ENCODE data around the gene NFATC3.

Gene NFATC3

GRCh38 chr16:68190081-68190480 is 104.9 kb downstream of the NFATC3 start:
- no peak for TF ChIP-seq POLR2A (IDR thresholded peaks at IDR 0.05; ENCODE audit: low read depth, low read length)
- FAIRE-seq: no peak
- DNase-seq (ENCODE audit: insufficient read length, low spot score): no peak

DNA sequence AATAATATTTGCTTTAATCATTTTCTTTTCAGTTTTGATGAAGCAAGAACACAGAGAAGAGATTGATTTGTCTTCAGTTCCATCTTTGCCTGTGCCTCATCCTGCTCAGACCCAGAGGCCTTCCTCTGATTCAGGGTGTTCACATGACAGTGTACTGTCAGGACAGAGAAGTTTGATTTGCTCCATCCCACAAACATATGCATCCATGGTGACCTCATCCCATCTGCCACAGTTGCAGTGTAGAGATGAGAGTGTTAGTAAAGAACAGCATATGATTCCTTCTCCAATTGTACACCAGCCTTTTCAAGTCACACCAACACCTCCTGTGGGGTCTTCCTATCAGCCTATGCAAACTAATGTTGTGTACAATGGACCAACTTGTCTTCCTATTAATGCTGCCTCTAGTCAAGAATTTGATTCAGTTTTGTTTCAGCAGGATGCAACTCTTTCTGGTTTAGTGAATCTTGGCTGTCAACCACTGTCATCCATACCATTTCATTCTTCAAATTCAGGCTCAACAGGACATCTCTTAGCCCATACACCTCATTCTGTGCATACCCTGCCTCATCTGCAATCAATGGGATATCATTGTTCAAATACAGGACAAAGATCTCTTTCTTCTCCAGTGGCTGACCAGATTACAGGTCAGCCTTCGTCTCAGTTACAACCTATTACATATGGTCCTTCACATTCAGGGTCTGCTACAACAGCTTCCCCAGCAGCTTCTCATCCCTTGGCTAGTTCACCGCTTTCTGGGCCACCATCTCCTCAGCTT is 105.8 kb downstream of the NFATC3 start:
- no peak for FAIRE-seq
- no peak for TF ChIP-seq POLR2A (IDR thresholded peaks at IDR 0.05; ENCODE audit: low read depth, low read length)
- DNase-seq (ENCODE audit: insufficient read length, low spot score): no peak

GRCh38 chr16:68194251-68194650 is 109.1 kb downstream of the NFATC3 start:
- DNase-seq (ENCODE audit: insufficient read length, low spot score) (no peak), FAIRE-seq (no peak)
- no peak for TF ChIP-seq POLR2A (IDR thresholded peaks at IDR 0.05; ENCODE audit: low read depth, low read length)

DNA sequence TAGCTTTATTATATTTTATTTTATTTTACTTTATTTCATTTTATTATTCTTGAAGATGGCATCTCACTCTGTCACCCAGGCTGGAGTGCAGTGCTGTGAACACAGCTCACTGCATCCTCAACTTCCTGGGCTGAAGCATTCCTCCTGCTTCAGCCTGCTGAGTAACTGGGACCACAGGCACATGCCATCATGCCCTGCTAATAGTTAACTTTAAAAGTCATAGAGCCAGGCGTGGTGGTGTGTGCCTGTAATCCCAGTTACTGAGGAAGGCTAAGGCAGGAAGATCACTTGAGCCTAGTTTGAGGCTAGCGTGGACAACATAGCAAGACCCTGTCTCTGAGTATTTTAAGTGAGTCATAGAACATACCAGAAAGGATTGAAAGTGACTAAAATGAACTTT is 112.1 kb downstream of the NFATC3 start:
- FAIRE-seq: no peak
- TF ChIP-seq POLR2A (IDR thresholded peaks at IDR 0.05; ENCODE audit: low read depth, low read length): no peak
- no peak for DNase-seq (ENCODE audit: insufficient read length, low spot score)

DNA sequence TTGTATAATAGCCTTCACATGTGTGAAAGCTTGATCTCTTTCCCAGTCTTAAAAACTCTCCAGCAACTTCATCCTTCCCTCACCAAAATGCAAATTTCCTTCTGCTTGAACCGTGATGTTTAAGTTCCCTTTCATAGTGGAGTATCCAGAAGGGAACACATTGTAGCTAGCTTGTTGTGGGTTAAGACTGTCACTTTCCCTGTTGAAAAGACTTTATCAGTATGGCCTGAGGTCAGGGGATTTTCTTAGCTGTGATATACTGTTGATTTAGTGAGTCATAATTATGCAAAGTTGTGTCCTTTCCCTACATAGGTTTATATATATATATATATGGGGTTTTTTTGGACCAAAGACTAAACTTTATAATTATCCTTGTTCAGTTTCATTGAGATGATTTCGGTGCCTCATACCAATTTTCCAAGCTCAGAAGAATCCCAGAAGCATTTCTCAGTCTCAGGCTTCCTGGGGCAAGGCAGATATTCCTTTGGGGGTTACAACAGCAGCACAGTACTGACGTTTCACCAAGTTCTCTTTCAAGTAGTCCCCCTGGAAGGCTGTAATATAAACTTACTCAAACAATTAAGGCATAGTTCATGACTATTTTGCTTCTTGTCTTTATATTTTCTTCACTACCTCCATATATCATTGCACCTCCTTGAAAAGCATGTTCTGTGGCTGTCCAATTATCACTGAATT is 115.1 kb downstream of the NFATC3 start:
- no peak for TF ChIP-seq POLR2A (IDR thresholded peaks at IDR 0.05; ENCODE audit: low read depth, low read length)
- DNase-seq (ENCODE audit: insufficient read length, low spot score) (no peak), FAIRE-seq (no peak)

- DNase-seq (ENCODE audit: insufficient read length, low spot score) (no peak), FAIRE-seq (no peak)
- no peak for TF ChIP-seq POLR2A (IDR thresholded peaks at IDR 0.05; ENCODE audit: low read depth, low read length)
These were observed 116.9 kb downstream of the NFATC3 start for GRCh38 chr16:68202091-68202519.

- TF ChIP-seq POLR2A (IDR thresholded peaks at IDR 0.05; ENCODE audit: low read depth, low read length): no peak
- FAIRE-seq (no peak), DNase-seq (ENCODE audit: insufficient read length, low spot score) (no peak)
These were observed 121.1 kb downstream of the NFATC3 start for GRCh38 chr16:68206245-68206644.

DNA sequence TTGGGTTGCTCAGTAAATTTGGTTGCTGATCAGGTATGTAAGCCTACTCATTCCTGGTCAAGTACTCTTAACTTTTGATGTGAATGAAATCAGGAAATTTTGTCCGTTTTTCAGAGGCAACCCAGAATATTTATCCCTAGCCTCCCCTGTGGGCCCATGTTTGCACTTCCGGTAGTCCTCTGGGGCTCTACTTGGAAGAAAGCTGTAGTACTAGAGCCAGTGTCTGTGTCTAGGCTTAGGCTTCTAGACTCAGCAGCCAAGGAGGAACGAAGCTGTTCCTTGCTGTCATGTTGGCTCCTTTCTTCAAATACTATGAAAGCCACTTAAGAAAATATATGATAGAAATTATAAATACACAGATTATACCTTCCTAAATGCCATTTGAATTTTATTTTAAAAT is 129.6 kb downstream of the NFATC3 start:
- FAIRE-seq: no peak
- no peak for TF ChIP-seq POLR2A (IDR thresholded peaks at IDR 0.05; ENCODE audit: low read depth, low read length)
- DNase-seq (ENCODE audit: insufficient read length, low spot score): no peak

- no peak for DNase-seq (ENCODE audit: insufficient read length, low spot score)
- no peak for TF ChIP-seq POLR2A (IDR thresholded peaks at IDR 0.05; ENCODE audit: low read depth, low read length)
- no peak for FAIRE-seq
These were observed 130.1 kb downstream of the NFATC3 start for GRCh38 chr16:68215302-68215701.

DNA sequence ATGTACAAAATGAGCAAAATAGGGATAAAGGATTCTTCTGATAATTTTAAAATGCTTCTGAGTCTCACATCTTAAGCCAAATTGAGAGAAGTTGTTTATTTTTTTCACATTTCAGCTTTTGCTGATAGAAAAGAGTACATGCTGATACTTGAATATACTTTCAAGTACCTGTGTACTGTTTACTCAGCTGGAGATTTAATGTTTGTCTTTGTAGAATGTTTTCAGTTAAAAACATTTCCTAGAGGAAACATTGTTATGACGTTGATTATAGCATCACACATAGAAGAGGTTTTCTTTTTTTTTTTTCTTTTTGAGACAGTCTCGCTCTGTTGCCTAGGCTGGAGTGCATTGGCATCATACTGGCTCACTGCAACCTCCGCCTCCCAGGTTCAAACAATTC is 131.1 kb downstream of the NFATC3 start:
- no peak for TF ChIP-seq POLR2A (IDR thresholded peaks at IDR 0.05; ENCODE audit: low read depth, low read length)
- no peak for FAIRE-seq

DNA sequence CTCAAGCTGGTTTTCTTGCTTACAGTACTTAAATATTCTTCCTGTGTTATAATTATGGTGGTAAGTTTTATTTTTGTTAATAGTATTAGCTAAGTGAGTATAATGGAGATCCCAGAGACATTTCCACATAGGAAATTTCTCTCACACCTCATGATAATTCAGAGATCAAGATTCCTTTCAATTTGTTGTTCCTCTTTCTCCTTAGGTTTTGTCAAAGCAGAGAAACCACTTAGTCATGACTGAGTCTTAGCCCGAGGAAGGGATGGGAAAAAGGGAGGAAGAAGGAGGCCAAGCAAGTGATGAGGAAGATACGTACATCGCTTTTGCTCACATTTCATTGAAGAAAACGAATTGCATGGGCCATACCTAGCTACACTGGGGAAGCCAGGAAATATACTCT is 132.3 kb downstream of the NFATC3 start:
- no peak for DNase-seq (ENCODE audit: insufficient read length, low spot score)
- no peak for TF ChIP-seq POLR2A (IDR thresholded peaks at IDR 0.05; ENCODE audit: low read depth, low read length)
- FAIRE-seq: no peak

More for the DNA sequence above, 131.1 kb downstream of the NFATC3 start:
- DNase-seq (ENCODE audit: insufficient read length, low spot score): no peak

- DNase-seq (ENCODE audit: insufficient read length, low spot score): no peak
- TF ChIP-seq POLR2A (IDR thresholded peaks at IDR 0.05; ENCODE audit: low read depth, low read length): no peak
- FAIRE-seq: no peak
These were observed 134.7 kb downstream of the NFATC3 start for GRCh38 chr16:68219725-68220351.

- no peak for FAIRE-seq
- no peak for DNase-seq (ENCODE audit: insufficient read length, low spot score)
- no peak for TF ChIP-seq POLR2A (IDR thresholded peaks at IDR 0.05; ENCODE audit: low read depth, low read length)
These were observed 137.9 kb downstream of the NFATC3 start for GRCh38 chr16:68223072-68223471.

DNA sequence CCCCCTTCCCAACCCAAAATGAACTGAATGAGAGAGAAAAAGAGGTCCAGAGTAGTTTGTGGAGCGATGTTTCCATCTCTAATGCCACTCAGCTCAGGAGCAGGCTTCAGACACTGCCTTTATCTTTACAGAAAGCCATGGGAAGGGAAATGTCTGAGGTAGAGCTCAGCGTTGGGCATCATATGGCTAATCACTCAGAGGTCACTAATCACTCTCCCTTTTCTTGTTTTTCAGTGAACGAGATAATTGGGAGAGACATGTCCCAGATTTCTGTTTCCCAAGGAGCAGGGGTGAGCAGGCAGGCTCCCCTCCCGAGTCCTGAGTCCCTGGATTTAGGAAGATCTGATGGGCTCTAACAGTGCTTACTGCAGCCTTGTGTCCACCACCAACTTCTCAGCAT is 140.9 kb downstream of the NFATC3 start:
- DNase-seq (ENCODE audit: insufficient read length, low spot score): no peak
- no peak for FAIRE-seq
- TF ChIP-seq POLR2A (IDR thresholded peaks at IDR 0.05; ENCODE audit: low read depth, low read length): no peak

All from H54 (cell line).